Esophagus (tissue), 2 donors: ENCODE measurements around the gene RSF1. TPM values are rescaled to one million over a fixed set of nuclear protein-coding genes. Genes with fewer than 3 reads are reported as not detected.

Experiments
- H3K27ac ChIP-seq, 2 donors: one replicate each; pipeline ENCODE4 v1.5.1; 2013; ENCODE audit warnings: low read depth in 2 of 2, mild to moderate bottlenecking in 2 of 2, inconsistent platforms in 1 of 2, low read length in 1 of 2, moderate library complexity in 1 of 2
- H3K27me3 ChIP-seq, 2 donors: one replicate each; pipeline ENCODE4 v1.6.1; 2013; ENCODE audit warnings: low read length in 2 of 2, control low read depth in 1 of 2, mild to moderate bottlenecking in 1 of 2; ENCODE audit not compliant: insufficient read depth in 2 of 2, control insufficient read depth in 1 of 2
- H3K36me3 ChIP-seq, 2 donors: one replicate each; pipeline ENCODE4 v1.6.1; 2013; ENCODE audit warnings: low read length in 1 of 2; ENCODE audit not compliant: control insufficient read depth in 2 of 2, insufficient read depth in 2 of 2
- H3K4me1 ChIP-seq, 2 donors: one replicate each; pipeline ENCODE4 v1.6.1; 2013; ENCODE audit warnings: low read length in 1 of 2; ENCODE audit not compliant: control insufficient read depth in 2 of 2, insufficient read depth in 2 of 2
- H3K4me3 ChIP-seq, 2 donors: one replicate each; pipeline ENCODE4 v1.5.1; 2013; ENCODE audit warnings: low read length in 2 of 2, mild to moderate bottlenecking in 2 of 2, low read depth in 1 of 2, moderate library complexity in 1 of 2
- H3K9me3 ChIP-seq, 2 donors: one replicate each; pipeline ENCODE4 v1.6.1; 2013; ENCODE audit warnings: mild to moderate bottlenecking in 2 of 2, low read depth in 1 of 2, low read length in 1 of 2, moderate library complexity in 1 of 2; ENCODE audit not compliant: control insufficient read depth in 2 of 2, insufficient read depth in 1 of 2
- WGBS, 2 donors: extraction: QIAGEN DNeasy Blood & Tissue Kit; methylation state at CpG; one replicate each; pipeline ENCODE4 v1.1.7; 2013; 5-methylcytosine and 5-hydroxymethylcytosine counted together
- polyA plus RNA-seq, 2 donors: library from polyadenylated mRNA; stranded (reverse); fragments of 200-250 nt; gene quantifications; one replicate each; pipeline ENCODE4 v1.2.3, GENCODE V29; 2013
- donor health status: healthy with polysubstance abuse.
- donor health status: Bipolar disorder and iron deficiency.

The RSF1 gene
- polyA plus RNA-seq, 2 donors = 4.8 to 8.3 TPM

DNA sequence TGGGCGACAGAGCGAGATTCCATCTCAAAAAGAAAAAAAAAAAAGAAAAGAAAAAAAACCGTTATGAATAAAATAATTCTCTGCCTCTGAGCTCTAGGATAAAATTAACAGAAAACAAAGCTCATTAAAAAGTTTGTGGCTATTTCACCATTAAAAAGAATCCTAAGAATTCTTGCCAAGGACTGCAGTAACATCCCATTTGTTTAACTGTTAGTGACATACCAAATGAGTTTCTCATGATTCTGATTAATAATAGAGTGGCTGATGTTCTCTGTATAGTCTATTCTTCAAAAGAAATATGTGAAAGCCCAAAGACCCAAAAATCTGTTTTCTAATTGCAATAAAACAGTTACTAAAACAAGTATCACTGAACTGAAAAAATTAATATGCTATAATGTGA lies 202.6 kb downstream of the RSF1 start:
- Histone ChIP-seq H3K4me3 (no peak overlapping the region), H3K27me3 (no peaks in the 10 kb centered on the region), H3K4me1 (no peaks in the 10 kb centered on the region), H3K27ac (no peak overlapping the region), H3K36me3 (peaks cover 2 to 13% of the 10 kb centered on the region in 2 donors), H3K9me3 (no peaks in the 10 kb centered on the region)
- WGBS, 2 donors = 78 to 83% methylated on average over 3 of the region's 3 CpGs

DNA sequence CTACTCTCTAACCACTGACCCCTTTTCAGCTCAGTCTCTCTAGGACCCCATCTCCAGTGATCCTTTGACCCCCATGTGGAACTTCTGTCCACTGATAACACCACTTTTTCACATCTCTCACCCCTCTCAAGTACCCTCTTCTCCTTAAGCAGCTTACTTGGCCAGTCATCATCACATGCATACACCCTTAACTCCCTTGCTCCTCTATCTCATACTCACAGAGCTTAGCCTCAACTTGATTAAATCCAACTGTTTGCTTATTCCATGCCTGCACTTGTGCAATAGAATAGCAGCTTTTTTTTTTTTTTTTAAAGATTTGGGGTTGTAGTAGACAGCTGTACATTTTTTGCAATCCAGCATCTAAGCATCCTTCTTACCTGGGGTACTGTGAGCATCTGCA lies 208.6 kb downstream of the RSF1 start:
- no peak overlapping the region for H3K4me3 ChIP-seq
- H3K4me1 ChIP-seq = no peaks in the 10 kb centered on the region
- H3K27ac ChIP-seq = no peak overlapping the region
- no peaks in the 10 kb centered on the region for H3K9me3 ChIP-seq
- no peaks in the 10 kb centered on the region for H3K27me3 ChIP-seq
- peaks cover 0 to 13% of the 10 kb centered on the region in 2 donors for H3K36me3 ChIP-seq

Other genes with a start within 250 kb of the RSF1 start
- under 1 TPM in 1 of 2 donors, not detected in 1; 0.06 TPM for gene AQP11, start 230.8 kb downstream of the RSF1 start, polyA plus RNA-seq
- 100 to 1,000 TPM in 1 of 2 donors, 10 to 100 TPM in 1; 57.8 to 104 TPM for gene CLNS1A, start 182.9 kb downstream of the RSF1 start, polyA plus RNA-seq
- 10 to 100 TPM; 29.6 to 35.2 TPM for gene AAMDC, start 422 bp upstream of the RSF1 start, polyA plus RNA-seq
- 10 to 100 TPM; 12.5 to 13.5 TPM for gene INTS4, start 173.9 kb upstream of the RSF1 start, polyA plus RNA-seq
- 1 to 10 TPM in 1 of 2 donors, under 1 TPM in 1; 0.84 to 1.1 TPM for gene KCTD14, start 202.6 kb upstream of the RSF1 start, polyA plus RNA-seq
- gene THRSP, start 243.1 kb upstream of the RSF1 start, polyA plus RNA-seq = under 1 TPM; 0.06 to 0.08 TPM